HEK293T (cell line): ENCODE measurements around the gene GTF3C5.

Experiments used
- ARNT ChIP-seq: fragments of 450-650 bp; IDR thresholded peaks from 2 replicates; pipeline ENCODE4 v1.6.1; 2017; ENCODE audit warnings: mild to moderate bottlenecking
- BHLHE40 ChIP-seq: fragments of 450-650 bp; IDR thresholded peaks from 2 replicates; pipeline ENCODE4 v1.6.1; 2016; ENCODE audit warnings: mild to moderate bottlenecking, moderate library complexity, borderline replicate concordance
- ELF4 ChIP-seq: fragments of 450-650 bp; IDR thresholded peaks from 2 replicates; pipeline ENCODE4 v1.6.1; 2017; ENCODE audit warnings: antibody characterized with exemption
- FOXA1 ChIP-seq: fragments of 450-650 bp; IDR thresholded peaks from 2 replicates; pipeline ENCODE4 v1.6.1; 2016; ENCODE audit warnings: mild to moderate bottlenecking
- FOXK2 ChIP-seq: fragments of 450-650 bp; IDR thresholded peaks from 2 replicates; pipeline ENCODE4 v1.6.1; 2016; ENCODE audit warnings: mild to moderate bottlenecking
- HDGF ChIP-seq: fragments of 450-650 bp; IDR thresholded peaks from 2 replicates; pipeline ENCODE4 v1.6.1; 2017; ENCODE audit warnings: antibody characterized with exemption, borderline replicate concordance
- LEF1 ChIP-seq: fragments of 450-650 bp; IDR thresholded peaks from 2 replicates; pipeline ENCODE4 v1.6.1; 2017; ENCODE audit warnings: mild to moderate bottlenecking, borderline replicate concordance
- SP1 ChIP-seq: fragments of 450-650 bp; IDR thresholded peaks from 2 replicates; pipeline ENCODE4 v1.6.1; 2017

DNA sequence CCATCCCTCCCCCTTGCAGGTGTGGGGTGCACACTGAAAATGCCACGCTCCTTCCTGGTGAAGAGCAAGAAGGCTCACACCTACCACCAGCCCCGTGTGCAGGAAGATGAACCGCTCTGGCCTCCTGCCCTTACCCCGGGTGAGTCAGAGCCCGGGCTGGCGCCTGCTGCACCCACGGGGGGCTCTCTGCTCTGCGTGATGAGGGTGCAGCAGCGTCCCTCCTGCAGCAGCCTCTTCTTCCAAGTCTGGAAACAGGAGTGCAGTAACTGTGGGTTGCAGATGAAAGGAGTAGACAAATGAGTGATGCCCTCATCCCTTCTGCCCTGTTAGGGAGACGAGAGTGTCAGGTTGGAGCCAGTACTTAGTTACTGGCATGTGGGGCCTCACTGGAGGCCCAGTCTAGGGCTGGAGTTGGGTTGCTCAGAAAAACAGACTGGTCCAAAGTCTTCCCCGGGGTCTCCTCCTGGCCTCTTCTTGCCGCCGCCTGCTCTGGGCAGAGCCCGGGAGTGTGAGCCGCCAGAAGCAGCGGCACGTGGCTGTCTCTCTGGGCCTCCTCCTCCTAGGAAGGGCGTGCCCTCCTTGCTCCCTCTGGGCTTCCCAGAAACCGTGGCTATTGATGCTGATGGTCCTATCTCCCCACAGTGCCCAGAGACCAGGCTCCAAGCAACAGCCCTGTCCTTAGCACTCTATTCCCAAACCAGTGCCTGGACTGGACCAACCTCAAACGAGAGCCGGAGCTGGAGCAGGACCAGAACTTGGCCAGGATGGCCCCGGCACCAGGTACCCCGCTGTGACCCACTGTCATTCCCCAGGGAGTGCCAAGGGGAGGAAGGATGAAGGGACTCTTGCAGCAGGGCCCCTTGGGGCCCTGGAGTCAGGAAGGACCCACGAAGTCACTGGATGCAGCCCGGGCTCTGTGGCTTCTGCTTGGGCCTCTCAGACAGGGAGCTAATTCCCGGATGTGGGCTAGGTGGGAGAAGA is 43.9 kb upstream of the GTF3C5 start:
- TF ChIP-seq BHLHE40 (no peak), SP1 (no peak), FOXA1 (no peak), HDGF (no peak), ARNT (no peak), ELF4 (no peak), LEF1 (no peak), FOXK2 (no peak)
